HFF-Myc (cell line): ENCODE measurements around the gene FOXM1.
A peak's percentile ranks its signal among the peaks of the same experiment; 100 is the strongest.
"Not testable (repeated sequence)": the region's sequence is repeated elsewhere in the genome, so short reads cannot be mapped to it uniquely, and the experiment has no call there.

Source experiments
- DNase-seq: peaks from one replicate; pipeline ENCODE4 v3.0.0-alpha.2; 2011; ENCODE audit warnings: low read depth; ENCODE audit errors: extremely low read depth
- H3K4me3 ChIP-seq: replicated peaks from 2 replicates; pipeline ENCODE4 v1.5.1; 2011; ENCODE audit warnings: low read depth, mild to moderate bottlenecking, control low read depth, low read length
- TF ChIP-seq, protein P1 (sequence below): IDR thresholded peaks from 2 replicates; pipeline ENCODE4 v1.5.1; 2012; ENCODE audit warnings: mild to moderate bottlenecking, low read depth, low read length, control low read depth; ENCODE audit errors: missing control alignments

FOXM1 gene

GRCh38 chr12:2884810-2885209 is 7.8 kb upstream of the FOXM1 start:
- TF ChIP-seq, protein P1, sequence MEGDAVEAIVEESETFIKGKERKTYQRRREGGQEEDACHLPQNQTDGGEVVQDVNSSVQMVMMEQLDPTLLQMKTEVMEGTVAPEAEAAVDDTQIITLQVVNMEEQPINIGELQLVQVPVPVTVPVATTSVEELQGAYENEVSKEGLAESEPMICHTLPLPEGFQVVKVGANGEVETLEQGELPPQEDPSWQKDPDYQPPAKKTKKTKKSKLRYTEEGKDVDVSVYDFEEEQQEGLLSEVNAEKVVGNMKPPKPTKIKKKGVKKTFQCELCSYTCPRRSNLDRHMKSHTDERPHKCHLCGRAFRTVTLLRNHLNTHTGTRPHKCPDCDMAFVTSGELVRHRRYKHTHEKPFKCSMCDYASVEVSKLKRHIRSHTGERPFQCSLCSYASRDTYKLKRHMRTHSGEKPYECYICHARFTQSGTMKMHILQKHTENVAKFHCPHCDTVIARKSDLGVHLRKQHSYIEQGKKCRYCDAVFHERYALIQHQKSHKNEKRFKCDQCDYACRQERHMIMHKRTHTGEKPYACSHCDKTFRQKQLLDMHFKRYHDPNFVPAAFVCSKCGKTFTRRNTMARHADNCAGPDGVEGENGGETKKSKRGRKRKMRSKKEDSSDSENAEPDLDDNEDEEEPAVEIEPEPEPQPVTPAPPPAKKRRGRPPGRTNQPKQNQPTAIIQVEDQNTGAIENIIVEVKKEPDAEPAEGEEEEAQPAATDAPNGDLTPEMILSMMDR, result no peak
- no peak for DNase-seq
- no peak overlapping the region for H3K4me3 ChIP-seq

GRCh38 chr12:2879853-2880252 is 2.9 kb upstream of the FOXM1 start:
- no peak overlapping the region for H3K4me3 ChIP-seq
- TF ChIP-seq, protein P1, result no peak
- DNase-seq, result no peak

DNA sequence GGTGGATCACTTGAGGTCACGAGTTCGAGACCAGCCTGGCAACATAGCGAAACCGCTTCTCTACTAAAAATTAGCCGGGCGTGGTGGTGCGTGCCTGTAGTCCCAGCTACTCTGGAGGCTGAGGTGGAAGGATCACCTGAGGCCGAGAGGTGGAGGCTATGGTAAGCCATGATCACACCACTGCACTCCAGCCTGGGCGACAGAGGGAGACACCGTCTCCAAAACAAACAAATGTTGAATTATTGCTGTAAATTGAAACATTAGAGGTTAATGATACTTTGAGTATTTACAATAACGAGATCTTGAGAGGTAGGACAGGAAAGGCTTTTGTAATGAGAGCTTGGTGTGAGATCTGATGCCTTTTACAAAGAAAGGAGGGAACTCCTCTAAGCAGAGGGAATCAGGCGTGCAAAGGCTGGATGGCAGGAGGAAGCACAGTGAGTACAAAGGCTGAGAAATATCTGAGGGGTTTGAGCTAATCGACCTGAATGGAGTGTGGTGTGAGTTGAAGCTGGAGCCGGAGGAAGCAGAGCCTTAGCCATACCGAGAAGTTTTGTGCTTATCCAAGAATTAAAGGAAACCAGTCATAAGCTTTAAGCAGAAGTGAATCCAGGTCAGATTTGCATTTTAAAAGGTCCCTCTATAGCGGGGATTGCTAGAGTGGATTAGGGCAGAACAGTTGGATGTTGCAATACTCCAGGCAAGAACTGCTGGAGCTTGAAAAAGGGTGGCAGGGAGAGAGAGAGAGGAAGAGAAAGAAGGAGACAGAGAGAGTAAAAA is 1.2 kb upstream of the FOXM1 start:
- no peak for DNase-seq

DNA sequence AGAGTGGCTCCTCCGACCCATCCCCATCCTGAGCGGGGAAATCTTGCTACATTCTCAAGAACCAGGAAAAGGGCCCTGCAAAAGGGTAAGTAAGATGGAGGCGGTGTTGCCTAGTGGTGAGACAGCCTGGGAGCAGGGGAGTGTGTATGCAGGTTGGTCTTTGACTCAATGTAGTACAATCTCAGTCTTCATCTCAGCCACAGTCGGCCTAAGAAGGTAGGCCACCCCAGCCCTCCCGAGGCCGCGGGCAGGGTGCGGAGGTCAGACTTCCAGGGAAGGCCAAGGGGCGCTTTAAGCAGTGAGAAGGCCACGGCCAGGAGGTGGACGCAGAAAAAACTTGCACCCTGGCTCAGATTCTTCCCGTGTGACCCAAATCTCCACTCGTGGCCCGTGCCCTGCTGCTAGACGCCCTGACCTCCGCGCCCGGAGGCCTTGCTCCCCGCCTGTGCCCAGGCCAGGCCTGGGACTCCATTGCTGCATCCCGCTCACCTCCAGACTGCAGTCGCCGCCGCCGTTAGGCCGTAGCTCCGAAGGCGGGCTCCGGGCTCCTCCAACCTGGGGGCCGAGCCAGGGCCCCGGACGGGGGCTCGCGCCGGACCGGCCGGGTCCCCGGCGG is 435 bp downstream of the FOXM1 start:
- H3K4me3 ChIP-seq, result peak overlapping the region; percentile 85
- TF ChIP-seq, protein P1, result no peak
- no peak for DNase-seq

More for the DNA sequence above, 1.2 kb upstream of the FOXM1 start:
- peak overlapping the region; percentile 85 for H3K4me3 ChIP-seq
- TF ChIP-seq, protein P1, result no peak

DNA sequence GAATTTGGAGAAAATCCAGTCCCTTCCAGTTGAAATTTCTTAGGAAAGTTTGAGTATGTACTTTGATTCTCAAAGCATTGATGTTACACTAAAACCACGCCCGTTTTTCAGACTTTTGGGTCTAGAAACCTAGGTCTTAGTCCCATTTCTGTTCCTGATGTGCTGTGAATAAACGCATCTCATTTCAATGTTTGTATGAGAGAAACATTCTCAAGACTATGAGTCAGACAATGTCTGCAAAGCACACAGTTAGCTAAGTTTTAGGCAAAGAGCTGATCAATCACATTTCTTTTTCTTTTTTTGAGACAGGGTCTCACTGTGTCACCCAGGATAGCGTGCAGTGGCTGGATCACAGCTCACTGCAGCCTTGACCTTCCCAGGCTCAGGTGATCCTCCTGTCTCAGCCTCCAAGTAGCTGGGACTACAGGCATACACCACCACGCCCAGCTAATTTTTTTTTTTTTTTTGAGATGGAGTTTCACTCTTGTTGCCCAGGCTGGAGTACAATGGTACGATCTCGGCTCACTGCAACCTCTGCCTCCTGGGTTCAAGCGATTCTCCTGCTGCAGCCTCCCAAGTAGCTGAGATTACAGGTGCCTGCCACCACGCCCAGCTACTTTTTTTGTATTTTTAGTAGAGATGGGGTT is 7.9 kb downstream of the FOXM1 start:
- not testable (repeated sequence) for H3K4me3 ChIP-seq, DNase-seq

GRCh38 chr12:2864198-2864597 is 12.8 kb downstream of the FOXM1 start:
- DNase-seq, result no peak
- no peak overlapping the region for H3K4me3 ChIP-seq
- TF ChIP-seq, protein P1, result no peak

GRCh38 chr12:2863402-2863801 is 13.6 kb downstream of the FOXM1 start:
- not testable (repeated sequence) for DNase-seq, H3K4me3 ChIP-seq
